ENCODE measurements around the gene CTIF.
"Not testable (repeated sequence)": the region's sequence is repeated elsewhere in the genome, so short reads cannot be mapped to it uniquely, and the experiment has no call there.

Gene CTIF

DNA sequence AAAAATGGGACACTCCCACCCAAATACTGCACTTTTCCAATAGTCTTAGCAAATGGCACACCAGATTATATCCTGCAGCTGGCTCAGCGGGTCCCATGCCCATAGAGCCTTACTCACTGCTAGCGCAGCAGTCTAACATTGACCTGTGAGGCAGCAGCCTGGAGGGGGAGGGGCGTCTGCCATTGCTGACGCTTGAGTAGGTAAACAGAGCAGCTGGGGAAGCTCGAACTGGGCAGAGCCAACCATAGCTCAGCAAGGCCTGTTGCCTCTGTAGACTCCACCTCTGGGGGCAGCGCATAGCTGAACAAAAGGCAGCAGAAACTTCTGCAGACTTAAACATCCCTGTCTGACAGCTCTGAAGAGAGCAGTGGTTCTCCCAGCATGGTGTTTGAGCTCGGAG, 110.4 kb downstream of the CTIF start:
- no peak for DNase-seq

DNA sequence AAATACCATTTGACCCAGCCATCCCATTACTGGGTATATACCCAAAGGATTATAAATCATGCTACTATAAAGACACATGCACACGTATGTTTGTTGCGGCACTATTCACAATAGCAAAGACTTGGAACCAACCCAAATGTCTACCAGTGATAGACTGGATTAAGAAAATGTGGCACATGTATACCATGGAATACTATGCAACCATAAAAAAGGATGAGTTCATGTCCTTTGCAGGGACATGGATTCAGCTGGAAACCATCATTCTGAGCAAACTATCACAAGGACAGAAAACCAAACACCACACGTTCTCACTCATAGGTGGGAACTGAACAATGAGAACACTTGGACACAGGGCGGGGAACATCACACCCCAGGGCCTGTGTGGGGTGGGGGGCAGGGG, 115.8 kb downstream of the CTIF start:
- DNase-seq, result not testable (repeated sequence)

DNA sequence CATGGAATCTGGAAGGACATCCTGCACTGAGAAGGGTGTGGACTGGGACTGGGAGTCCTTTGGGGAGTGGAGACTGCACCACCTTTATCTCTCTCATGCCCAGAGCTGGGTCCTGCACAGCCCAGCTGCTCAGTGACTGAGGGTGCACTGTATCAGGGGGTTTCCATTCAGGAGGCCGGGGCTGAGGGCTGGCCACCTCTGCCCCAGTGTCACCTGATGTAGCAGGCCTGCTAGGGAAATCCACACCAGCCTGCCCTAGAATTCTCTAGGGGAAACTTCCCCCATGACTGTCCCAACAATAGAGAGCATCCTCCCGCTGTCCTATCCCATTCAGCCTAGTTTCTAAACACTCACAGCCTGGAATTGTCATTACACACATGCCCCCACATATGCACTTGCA, 116.7 kb downstream of the CTIF start:
- DNase-seq, result no peak

DNA sequence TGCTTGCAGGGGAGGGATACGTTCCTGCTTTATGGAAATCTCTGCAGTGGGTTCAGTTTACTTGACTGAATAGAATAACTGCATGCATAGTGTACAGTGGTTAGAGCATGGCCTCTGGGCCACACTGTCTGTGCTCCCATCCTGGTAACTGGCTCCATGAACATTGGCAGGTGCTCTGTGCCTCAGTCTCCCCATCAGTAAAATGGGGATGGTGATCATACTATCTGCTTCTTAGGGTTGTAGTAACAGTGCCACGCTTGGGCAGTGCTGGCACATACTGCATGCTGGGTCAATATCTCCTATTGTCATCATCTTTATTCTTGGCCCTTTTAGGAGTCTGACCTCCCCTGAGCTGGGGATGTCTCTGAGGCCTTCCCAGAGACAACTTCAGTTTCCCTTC, 117.3 kb downstream of the CTIF start:
- no peak for DNase-seq

DNA sequence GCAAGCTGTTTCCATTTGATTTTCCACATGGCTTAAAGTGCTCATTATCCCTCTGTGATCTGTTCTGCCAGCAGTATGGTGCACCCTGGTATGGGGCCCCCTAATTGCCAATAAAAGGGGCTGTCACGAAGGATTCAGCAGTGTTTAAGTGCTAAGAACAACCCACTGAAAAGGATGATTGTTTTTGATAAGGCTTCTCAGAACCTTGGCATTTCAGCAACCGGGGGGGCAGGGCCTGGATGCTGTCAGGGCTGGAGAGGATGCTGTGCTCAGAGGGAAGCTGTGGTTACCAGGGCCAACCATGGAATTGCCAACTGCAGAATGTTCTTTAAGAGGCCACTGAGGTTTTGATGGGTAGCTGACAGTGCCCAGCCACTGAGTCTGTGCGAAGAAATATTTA, 117.8 kb downstream of the CTIF start:
- no peak for DNase-seq

DNA sequence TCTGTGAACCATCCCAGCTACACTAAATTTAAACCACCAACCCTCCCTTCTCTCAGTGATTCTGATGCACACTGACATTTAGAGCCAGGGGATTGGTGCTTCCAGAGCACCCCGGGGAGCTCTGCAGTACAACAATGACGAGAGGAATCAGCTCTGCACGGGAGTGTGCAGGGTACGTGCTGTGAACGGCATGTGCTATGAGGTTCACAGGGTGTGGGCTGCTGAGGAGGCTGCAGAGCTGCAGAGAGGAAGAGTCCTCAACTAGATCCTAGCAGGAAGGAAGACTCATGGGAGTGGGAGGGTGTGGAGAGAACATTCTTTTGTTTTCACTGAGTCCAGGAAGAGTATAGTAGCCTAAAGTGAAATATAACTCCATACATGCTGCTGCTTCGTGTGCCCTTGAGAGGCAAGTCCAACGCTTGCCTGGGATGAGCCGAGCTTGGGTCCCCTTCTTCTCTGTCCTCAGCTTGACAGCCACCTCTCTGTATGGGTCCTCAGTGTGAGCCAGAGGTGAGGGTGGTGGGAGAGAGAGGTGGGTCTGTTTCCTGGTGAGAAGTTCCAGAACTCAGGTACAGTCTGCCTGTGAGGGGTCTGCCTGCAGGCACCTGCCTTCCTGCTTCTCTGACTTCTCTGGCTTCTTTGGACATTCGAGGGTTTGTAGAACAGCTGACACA, 118.8 kb downstream of the CTIF start:
- DNase-seq, result no peak

DNA sequence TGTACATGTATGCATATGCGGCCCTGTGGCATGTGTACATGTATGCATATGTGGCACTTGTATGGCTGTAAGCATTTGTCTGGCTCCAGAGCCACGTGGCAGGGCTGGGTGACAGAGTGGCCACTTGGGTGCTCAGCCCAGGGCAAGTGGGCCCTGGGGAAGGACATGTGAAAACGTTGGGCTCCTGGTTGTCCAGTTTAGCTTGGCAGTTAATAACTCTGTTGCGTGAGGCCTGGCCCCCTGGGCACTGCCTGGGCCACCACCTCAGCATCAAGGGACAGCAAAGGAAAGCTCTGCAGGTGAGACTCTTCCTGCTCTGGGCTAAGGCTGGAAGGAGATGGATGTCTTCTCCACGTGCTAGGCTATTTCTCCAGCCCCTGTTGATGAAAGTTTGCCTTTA, 119.9 kb downstream of the CTIF start:
- DNase-seq, result no peak

DNA sequence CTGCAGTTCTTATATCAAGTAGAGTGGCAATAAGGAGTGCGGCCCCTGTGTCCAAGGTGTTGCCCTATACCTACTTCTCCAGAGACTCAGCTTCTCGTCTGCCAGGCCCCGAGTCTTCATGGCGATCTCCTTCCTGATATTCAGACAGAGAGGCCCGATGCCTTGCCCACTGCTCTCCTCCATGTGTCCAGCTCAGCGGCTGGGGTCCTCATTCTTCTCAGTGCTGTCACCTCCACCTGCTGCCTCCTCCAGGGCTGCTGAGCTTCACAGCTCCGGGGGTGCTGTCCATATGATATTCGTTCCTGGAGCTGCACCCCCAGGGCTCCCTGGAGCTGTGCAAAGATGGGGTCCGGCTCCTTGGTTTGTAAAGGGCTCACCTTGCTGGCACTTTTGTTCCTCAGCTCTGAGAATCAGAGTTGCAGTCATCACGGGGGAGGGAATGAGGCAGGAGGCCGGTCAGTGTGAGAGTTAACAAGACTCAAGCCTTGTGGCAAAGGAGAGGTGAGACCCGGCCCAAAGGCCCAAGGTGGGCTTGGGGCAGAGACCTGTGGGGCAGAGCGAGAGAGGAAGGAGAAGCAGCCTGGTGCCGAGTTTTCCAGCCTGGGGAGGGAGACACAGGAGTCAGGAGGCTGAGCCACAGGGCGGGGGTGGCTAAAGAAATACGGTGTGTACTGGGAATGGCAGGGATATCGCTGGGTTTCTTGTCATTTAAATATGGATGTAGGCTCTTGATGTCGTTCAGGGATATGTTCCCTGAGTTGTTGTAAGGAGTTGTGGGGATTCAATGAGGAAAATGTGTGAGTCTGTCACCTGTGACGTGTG, 120.6 kb downstream of the CTIF start:
- no peak for DNase-seq

DNA sequence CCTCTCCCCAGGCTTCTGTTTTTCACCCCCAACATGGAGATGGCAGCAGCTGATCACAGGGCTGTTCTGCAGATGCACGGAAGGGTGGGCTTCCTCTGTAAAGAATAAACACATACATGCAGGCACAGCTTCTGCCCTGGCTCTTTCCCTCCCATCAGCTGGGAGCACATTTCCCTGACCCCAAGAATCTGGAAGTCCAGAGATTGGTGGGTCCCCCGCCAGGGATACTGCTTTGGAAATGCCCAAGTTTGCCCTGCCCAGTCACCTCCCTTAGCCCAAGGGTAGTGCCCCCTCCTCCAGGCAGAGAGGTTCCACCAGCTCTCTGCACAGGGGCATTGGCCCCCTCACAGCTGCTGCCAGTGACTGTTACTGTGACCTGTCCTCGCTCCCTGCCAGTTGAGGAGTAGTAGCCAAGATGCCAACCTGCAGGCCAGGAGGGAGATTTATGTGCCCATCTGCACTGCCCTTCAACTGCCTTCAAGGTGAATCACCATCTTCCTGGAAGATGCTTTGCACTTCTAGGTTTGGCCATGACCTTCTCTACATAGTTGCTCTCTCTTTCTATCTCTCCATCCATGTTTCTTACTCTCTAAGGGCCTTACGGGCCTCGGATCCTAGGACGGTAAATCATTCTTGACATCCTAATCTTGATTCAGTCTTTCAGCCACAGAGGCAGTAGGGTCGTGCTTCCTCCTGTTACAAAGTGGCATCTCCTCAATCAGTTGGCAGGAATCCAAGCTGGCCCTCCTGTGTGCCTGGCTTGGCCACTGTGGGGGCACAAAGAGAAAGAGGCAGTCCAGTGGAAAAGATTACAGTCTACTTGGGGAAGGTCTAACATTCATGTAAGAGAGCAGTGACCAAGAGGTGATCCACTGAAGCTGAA, 121.8 kb downstream of the CTIF start:
- peak; percentile 28 for DNase-seq

DNA sequence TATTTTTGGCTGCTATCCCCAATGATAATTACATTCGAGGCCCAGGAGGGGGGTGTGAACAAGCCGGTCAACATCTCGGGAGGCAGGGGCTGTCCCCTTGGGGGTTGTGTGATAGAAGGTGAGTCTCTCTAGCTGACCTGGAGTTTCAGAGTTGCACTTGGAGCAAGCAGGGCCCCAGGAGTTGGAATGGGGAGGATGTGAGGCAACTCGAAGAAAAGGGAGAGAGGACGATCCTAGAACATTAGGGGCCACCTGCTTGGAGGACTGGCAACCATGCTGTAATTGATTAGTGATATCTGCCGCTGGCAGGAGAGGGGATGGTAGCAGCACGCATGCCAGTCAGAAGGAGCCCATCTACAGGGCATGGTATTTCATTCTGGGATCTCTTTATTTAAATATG, 122.6 kb downstream of the CTIF start:
- no peak for DNase-seq

DNA sequence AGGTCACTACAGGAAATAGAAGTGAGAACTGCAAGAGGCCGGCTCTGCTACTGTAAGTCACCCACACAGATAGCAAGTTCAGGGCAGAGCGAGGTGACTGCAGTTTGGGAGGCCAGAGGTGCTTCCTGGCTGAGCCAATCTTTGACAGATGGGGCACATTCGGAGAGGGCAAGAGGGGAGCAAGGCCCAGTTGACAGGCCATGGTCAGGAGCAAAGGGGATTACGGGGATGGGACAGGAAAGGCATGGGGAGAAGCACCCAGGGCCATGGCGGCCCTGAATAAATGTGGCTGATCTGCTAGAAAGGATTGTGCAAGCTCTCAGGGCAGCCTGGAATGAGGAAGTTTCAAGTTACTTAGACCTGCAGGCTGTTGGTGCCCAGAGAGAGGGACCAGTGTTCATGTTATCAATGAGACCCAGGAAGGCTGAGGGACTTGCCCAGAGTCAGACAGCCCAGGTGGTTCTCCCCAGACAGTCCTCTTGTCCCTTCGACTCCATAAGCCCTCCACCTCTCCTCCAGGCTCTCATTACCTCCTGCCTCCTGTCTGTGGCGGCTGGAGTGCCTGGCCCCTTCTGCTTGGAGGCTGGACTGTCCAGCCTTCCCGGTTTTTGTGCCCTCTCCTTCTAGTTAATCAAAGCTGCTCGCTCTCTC, 123.3 kb downstream of the CTIF start:
- DNase-seq, result peak; percentile 76

DNA sequence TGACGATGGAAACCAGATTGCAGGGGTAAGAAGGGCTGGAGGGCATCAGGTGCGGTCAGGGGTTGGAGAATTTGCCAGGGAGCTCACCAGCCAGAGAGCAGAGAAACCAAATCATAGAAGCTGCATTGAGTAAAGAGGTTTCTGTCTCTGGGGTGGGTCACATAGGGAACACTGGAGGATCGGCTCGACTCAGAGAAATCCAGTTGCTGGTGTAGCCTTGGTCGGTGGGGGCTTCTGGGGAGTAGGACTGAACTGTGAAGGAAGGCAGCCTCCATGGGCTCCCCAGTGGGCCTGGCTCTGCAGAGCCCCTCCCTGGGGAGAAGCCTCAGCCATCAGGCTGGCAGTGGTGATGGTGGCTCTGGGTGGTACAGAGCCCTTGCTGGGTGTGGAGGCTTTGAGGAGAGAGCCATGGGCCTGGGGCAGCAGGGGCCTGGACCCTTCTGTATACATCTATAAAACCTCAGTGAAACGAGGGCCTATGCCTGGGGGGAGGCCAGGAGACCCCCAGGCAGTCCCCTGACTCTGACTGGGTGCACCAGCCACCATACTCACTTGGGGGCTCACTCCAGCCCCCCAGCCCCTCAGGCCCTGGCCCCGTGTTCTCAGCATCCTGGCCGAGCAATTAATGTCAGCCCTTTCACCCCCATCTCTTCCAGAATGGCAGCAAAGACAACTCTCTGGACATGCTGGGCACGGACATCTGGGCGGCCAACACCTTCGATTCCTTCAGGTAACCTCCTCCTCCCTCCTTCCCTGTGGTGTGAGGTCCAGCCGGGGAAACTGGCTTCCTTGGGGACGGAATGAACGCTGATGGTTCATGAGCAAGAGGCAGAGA, 124.5 kb downstream of the CTIF start:
- DNase-seq, result no peak

DNA sequence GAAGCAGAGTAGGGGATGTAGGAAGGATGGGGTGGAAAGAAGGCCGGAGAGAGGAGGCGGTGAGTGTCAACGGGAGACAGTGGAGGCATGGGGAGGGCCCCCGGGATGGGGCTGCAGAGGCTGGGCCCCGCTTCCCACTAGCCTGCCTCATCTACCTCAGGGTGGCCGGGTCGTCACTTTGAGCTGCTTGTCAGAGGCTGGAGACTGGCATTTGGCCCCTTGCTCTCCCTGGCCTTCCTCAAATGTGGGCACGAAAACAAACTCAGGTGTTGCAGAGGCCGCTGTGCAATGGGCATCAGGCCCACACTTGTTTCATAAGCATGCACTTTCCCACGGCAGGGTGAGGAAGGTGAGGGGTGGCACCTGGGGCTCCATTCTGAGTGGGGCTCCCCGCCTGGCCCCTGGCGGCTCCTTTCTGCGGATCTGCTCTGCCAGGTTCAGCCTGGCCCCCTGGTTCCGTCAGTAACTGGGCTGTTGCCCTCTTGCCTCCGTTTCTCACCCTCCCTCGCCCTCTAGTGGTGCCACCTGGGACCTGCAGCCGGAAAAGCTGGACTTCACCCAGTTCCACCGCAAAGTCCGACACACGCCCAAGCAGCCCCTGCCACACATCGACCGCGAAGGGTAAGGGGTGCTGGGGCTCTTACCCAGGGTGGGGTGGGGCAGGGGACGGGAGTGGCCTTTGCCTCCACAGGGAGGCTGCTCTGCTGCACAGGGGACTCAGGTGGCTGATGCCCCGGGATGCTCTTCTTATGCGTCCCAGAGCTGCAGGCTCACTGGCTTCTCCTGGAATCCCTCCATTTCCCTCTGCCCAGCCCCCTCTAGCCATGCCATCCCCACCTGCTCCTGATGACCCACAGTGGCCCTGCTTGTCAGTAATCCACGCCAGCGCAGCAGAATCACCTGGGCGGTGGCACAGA, 125.4 kb downstream of the CTIF start:
- DNase-seq, result peak; percentile 65

DNA sequence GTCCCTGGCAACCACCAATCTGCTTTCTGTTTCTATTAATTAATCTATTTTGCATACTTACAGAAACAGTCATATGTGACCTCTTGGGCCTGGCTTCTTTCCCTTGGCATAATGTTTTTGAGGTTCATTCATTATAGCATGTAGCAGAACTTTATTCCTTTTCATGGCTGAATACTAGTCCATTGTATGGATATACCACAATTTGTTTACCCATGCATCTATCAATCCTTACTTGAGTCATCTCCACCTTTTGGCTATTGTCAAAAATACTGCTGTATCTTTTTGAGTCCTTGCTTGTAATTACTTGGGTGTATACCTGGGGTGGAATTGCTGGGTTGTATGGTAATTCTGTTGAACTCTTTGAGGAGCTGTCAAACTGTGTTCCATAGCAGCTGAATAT, 126.8 kb downstream of the CTIF start:
- no peak for DNase-seq

DNA sequence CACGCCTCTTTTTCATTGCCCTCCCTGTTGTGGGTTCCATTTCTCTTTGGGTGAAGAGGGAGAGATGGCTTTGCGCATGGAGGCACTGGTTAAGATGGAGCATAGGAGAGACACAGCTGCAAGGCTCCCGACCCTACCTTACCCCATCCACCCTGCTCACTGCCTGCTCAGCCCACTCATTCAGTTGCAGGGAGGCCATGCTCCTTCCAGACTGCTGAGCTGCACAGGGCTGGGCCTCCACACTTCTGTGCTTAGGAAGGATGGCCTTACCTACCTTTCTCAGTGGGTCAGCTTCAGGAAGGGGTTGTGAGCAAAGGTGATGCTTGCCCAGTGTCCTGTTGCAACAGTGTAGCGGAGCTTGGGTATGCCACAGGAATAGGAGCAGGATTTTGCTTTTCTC, 127.8 kb downstream of the CTIF start:
- no peak for DNase-seq

DNA sequence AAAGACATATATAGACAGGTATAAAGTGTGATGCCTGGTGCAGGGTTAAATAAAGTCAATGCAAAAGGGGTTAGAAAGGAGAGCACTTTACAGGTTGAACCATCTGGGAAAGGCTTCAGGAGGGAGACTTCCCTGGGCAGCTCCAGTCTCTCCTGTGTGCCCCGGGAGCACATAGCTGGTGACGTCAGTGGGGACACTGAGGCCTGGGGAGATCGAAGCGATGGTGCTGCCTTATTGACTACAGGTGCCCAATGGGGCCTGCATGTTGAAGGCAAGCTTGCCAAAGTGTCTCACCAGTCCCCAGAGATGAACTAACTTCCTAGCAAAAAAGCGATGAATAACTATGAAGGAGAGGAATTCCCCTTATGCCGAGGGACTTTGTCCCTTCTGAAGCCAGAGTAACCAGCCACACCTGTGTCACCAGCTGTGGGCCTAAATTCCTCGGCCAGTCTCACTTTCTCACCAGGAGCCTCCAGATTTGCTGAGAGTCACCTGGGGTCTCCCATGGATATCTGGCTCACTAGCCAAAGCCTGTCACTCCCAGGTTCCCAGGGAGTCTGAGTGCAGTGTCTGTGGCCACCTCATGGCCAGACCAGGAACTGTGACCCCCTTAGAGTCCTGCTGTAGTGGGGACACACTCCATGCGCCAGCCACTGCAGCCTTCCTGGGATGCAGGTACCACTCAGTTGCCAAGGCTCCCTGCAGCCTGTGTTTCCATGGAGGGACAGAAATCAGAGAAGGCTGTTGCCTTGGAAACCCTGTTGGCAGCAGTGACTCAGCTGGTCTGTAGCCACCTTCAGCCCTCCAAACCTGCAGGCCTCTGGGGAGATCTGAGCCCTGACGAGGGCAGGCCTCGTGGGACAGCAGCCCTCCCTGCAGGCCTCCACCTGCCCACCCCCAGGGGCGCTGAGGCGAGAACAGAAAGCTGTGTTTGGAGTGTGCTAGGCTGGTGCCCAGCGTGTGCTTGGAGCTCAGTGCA, 128.7 kb downstream of the CTIF start:
- peak; percentile 25 for DNase-seq

DNA sequence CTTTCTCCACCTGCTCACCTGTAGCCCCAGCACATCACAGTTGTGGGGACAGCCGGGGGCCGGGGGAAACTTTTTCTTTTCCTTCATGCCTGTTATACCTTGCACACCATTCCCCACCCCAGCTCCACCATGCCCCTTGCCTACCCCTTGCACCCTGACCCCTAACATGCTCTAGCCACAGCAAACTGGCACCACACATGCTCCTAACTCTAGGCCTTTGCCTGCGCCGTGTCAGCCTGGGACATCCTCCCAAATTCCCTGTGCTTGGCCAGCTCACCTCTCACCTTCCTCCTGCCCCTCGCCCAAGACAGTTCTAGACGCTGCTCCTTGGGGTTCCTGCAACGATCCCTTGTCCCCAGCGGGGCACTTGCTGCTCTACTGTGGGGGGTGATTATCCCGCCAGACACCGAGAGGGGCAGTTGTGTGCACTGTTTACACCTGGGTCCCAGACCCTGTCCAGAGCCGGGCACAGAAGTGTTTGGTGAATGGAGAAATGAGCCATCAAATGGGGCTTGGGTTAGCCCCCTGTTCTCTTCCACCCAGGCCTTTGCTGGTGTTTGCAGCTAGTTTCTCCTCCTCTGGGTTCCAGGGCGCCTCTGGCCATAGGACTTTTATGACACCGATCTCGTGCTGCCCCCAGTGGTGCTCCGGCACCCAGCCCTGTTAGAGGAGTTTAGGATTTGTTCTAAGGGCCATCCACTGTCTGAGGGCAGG, 129.8 kb downstream of the CTIF start:
- DNase-seq, result no peak

DNA sequence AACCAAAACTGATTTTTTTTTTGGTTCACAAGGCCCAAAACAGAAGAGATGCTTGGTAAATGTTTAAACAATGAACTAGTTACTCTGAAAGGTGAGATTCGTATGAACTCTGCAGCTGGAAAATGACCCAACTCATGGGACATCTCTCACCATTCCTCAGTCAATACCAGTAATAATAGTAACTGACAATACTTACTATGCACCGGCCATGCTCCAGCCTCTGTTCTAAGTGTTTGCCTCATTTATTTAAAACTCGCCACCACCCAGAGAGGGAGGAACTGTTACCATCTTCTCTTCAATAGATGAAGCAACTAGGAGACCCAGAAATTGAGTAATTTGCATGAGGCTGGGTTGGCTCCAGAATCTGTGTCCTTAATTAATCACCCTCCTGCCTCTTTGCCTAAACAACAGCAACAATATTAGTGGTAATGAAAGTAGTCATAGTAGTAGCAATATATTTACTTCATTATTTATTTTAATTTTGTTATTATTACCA, 130.4 kb downstream of the CTIF start:
- DNase-seq, result no peak
